IMR-90 (cell line): ENCODE data around the gene TAS2R30. TPM values are rescaled to one million over a fixed set of nuclear protein-coding genes. Genes with fewer than 3 reads are reported as not detected.

Experiments used
- ATAC-seq: fragments of 200-7000 bp; cut with Tn5 transposase; 2 replicates; pipeline ENCODE4 v1.9.1; 2020; ENCODE audit warnings: low read depth, mild to moderate bottlenecking, moderate library complexity
- BruUV-seq: library from RNA; stranded (reverse); fragments of 400-500 nt; replicated peaks from 2 replicates; lab custom pipeline; 2021; lab: Mats Ljungman, UMichigan
- CTCF ChIA-PET: fragments of 300-600 bp; formaldehyde crosslinking; extraction: SDS; loops from one replicate; lab custom pipeline; 2021; ENCODE audit warnings: antibody characterized with exemption; lab: Yijun Ruan, JAX
- POLR2A ChIA-PET: fragments of 300-600 bp; sonication (Branson Sonifier 250); formaldehyde crosslinking; loops from one replicate; lab custom pipeline; 2022; ENCODE audit warnings: antibody characterized with exemption; ENCODE audit not compliant: unreplicated experiment; lab: Charles Lee
- DNase-seq: peaks from one replicate; pipeline ENCODE4 v3.0.0; 2013
- H2AFZ ChIP-seq: replicated peaks from 2 replicates; pipeline ENCODE3; 2013; ENCODE audit warnings: low read length, mild to moderate bottlenecking; ENCODE audit not compliant: poor library complexity
- H2AK5ac ChIP-seq: 2 replicates; pipeline ENCODE4 v1.6.1; 2013; ENCODE audit warnings: low read depth, low read length, inconsistent platforms
- H2AK9ac ChIP-seq: replicated peaks from 2 replicates; pipeline ENCODE3; 2013; ENCODE audit warnings: mild to moderate bottlenecking, low read depth, low read length, moderate library complexity; ENCODE audit not compliant: poor library complexity
- H2BK120ac ChIP-seq: 2 replicates; pipeline ENCODE4 v1.6.1; 2013; ENCODE audit warnings: low read depth, low read length, inconsistent platforms
- H2BK15ac ChIP-seq: 3 replicates; pipeline ENCODE4 v1.6.1; 2013; ENCODE audit warnings: low read depth, low read length, inconsistent platforms
- H2BK20ac ChIP-seq: 2 replicates; pipeline ENCODE4 v1.6.1; 2013; ENCODE audit warnings: low read depth, mild to moderate bottlenecking, inconsistent platforms, low read length, moderate library complexity
- H2BK5ac ChIP-seq: 2 replicates; pipeline ENCODE4 v1.6.1; 2013; ENCODE audit warnings: mild to moderate bottlenecking, low read depth, low read length, inconsistent platforms; ENCODE audit not compliant: poor library complexity, severe bottlenecking
- H3K14ac ChIP-seq: replicated peaks from 2 replicates; pipeline ENCODE4 v1.6.1; 2013; ENCODE audit warnings: low read depth, low read length, inconsistent platforms
- H3K18ac ChIP-seq: 2 replicates; pipeline ENCODE4 v1.6.1; 2013; ENCODE audit warnings: low read depth, low read length, control low read depth
- H3K23ac ChIP-seq: 2 replicates; pipeline ENCODE4 v1.6.1; 2013; ENCODE audit warnings: low read depth, low read length, inconsistent platforms
- H3K27ac ChIP-seq: 2 replicates; pipeline ENCODE4 v1.5.1; 2013; ENCODE audit warnings: mild to moderate bottlenecking, control low read depth, low read length; ENCODE audit not compliant: insufficient read depth
- H3K27me3 ChIP-seq: 2 replicates; pipeline ENCODE4 v1.6.1; 2013; ENCODE audit warnings: low read length; ENCODE audit not compliant: control insufficient read depth, insufficient read depth
- H3K36me3 ChIP-seq: 2 replicates; pipeline ENCODE4 v1.6.1; 2013; ENCODE audit warnings: low read length, mixed read lengths; ENCODE audit not compliant: control insufficient read depth, insufficient read depth
- H3K4ac ChIP-seq: 2 replicates; pipeline ENCODE4 v1.6.1; 2013; ENCODE audit warnings: low read depth, low read length, inconsistent platforms
- H3K4me1 ChIP-seq: 2 replicates; pipeline ENCODE4 v1.6.1; 2013; ENCODE audit warnings: low read length, mixed read lengths; ENCODE audit not compliant: control insufficient read depth, insufficient read depth
- H3K4me2 ChIP-seq: 2 replicates; pipeline ENCODE4 v1.6.1; 2013; ENCODE audit warnings: low read depth, mild to moderate bottlenecking, control low read depth, low read length, moderate library complexity
- H3K4me3 ChIP-seq: 2 replicates; pipeline ENCODE4 v1.5.1; 2013; ENCODE audit warnings: low read depth, mild to moderate bottlenecking, control low read depth, low read length, moderate library complexity; ENCODE audit not compliant: insufficient read depth
- H3K56ac ChIP-seq: 2 replicates; pipeline ENCODE4 v1.6.1; 2013; ENCODE audit warnings: low read length, inconsistent platforms; ENCODE audit not compliant: insufficient read depth; ENCODE audit errors: extremely low read depth
- H3K79me1 ChIP-seq, 2 experiments: 2 replicates each; pipeline ENCODE4 v1.6.1; 2013; ENCODE audit warnings: low read length in 2 of 2, inconsistent platforms in 1 of 2, low read depth in 1 of 2
- H3K9ac ChIP-seq: 2 replicates; pipeline ENCODE4 v1.6.1; 2013; ENCODE audit warnings: low read depth, low read length, control low read depth
- H3K9me1 ChIP-seq: 2 replicates; pipeline ENCODE4 v1.6.1; 2013; ENCODE audit warnings: low read length, inconsistent platforms; ENCODE audit not compliant: insufficient read depth
- H3K9me3 ChIP-seq: 2 replicates; pipeline ENCODE4 v1.6.1; 2013; ENCODE audit warnings: low read length; ENCODE audit not compliant: control insufficient read depth, insufficient read depth
- H4K20me1 ChIP-seq: 2 replicates; pipeline ENCODE4 v1.6.1; 2013; ENCODE audit warnings: low read length, inconsistent platforms; ENCODE audit not compliant: insufficient read depth
- H4K5ac ChIP-seq: 2 replicates; pipeline ENCODE4 v1.6.1; 2013; ENCODE audit warnings: mild to moderate bottlenecking, low read depth, low read length, control low read depth
- H4K8ac ChIP-seq, 2 experiments: 2 replicates each; pipeline ENCODE4 v1.6.1; 2013; ENCODE audit warnings: low read depth in 2 of 2, low read length in 2 of 2, control low read depth in 1 of 2, inconsistent platforms in 1 of 2
- H4K91ac ChIP-seq: 2 replicates; pipeline ENCODE4 v1.6.1; 2013; ENCODE audit warnings: low read depth, low read length, inconsistent platforms; ENCODE audit not compliant: insufficient read depth
- CEBPB ChIP-seq: IDR thresholded peaks from 2 replicates; pipeline ENCODE4 v1.6.1; 2012; ENCODE audit warnings: low read depth, low read length, improper control_type of control experiment
- CHD1 ChIP-seq: IDR thresholded peaks from 2 replicates; pipeline ENCODE4 v1.6.1; 2012; ENCODE audit warnings: low read depth, low read length, improper control_type of control experiment
- CTCF ChIP-seq: conservative IDR thresholded peaks from 2 replicates; pipeline ENCODE4 v1.5.1; 2012; ENCODE audit warnings: mild to moderate bottlenecking, low read depth, low read length, improper control_type of control experiment
- FOS ChIP-seq: fragments of 150-350 bp; IDR thresholded peaks from 2 replicates; pipeline ENCODE4 v1.6.1; 2016; ENCODE audit warnings: low read depth, low read length
- MAZ ChIP-seq: IDR thresholded peaks from 2 replicates; pipeline ENCODE4 v1.6.1; 2012; ENCODE audit warnings: low read depth, mild to moderate bottlenecking, low read length, improper control_type of control experiment, moderate library complexity, borderline replicate concordance
- MXI1 ChIP-seq: IDR thresholded peaks from 2 replicates; pipeline ENCODE4 v1.6.1; 2012; ENCODE audit warnings: low read depth, mild to moderate bottlenecking, low read length, moderate library complexity, borderline replicate concordance
- RCOR1 ChIP-seq: IDR thresholded peaks from 2 replicates; pipeline ENCODE4 v1.6.1; 2012; ENCODE audit warnings: mild to moderate bottlenecking, low read length, improper control_type of control experiment; ENCODE audit not compliant: insufficient replicate concordance
- RFX5 ChIP-seq: IDR thresholded peaks from 2 replicates; pipeline ENCODE4 v1.8.0; 2012; ENCODE audit warnings: low read depth, mild to moderate bottlenecking, low read length, moderate library complexity
- WGBS, 2 experiments: methylation state at CpG; one replicate each; pipeline versions ENCODE4 v1.1.5 to v1.1.7; 2013; ENCODE audit warnings: missing lambda C conversion rate in 2 of 2; ENCODE audit not compliant: insufficient read length in 1 of 2; ENCODE audit errors: extremely low coverage in 2 of 2; 5-methylcytosine and 5-hydroxymethylcytosine counted together
- dilution Hi-C: fragments of 300-500 bp; cut with HindIII; formaldehyde crosslinking; loops from one replicate; pipeline ENCODE4 v1.14.3; 2018; ENCODE audit warnings: low sequenced_read_pairs; ENCODE audit not compliant: unreplicated experiment
- in situ Hi-C: fragments of 300-500 bp; cut with MboI; formaldehyde crosslinking; loops from 3 replicates; pipeline ENCODE4 v1.14.3; 2019; ENCODE audit warnings: low sequenced_read_pairs, inconsistent platforms, mixed read lengths
- intact Hi-C: fragments of 100-400 bp; cut with micrococcal nuclease; formaldehyde crosslinking; loops from 2 replicates; pipeline ENCODE4 v1.10.0; 2022
- polyA plus RNA-seq, 3 experiments: library from polyadenylated mRNA; depleted of rRNA; stranded (reverse); fragments of >200 nt; gene quantifications; 2 replicates each; pipeline ENCODE4 v1.2.3, GENCODE V29; 2012; ENCODE audit warnings: low replicate concordance in 1 of 3
- total RNA-seq: library from RNA; depleted of rRNA; stranded (reverse); fragments of >200 nt; gene quantifications from 2 replicates; pipeline ENCODE4 v1.2.3, GENCODE V29; 2012

Gene TAS2R30
- total and polyA plus RNA-seq, 2 of the 4 experiments (the other 2 are of a cell fraction) = 0.03 to 5.0 TPM

- no peak overlapping the region for H3K14ac ChIP-seq
Observed at GRCh38 chr12:11144297-11144696, 9.9 kb upstream of the TAS2R30 start.

More at GRCh38 chr12:11144297-11144696, 9.9 kb upstream of the TAS2R30 start:
- no TSS peak for BruUV-seq
- dilution Hi-C loops (no loop called here), intact Hi-C loops (no loop called here), in situ Hi-C loops (no loop called here)
- Histone ChIP-seq H2BK15ac (no peak overlapping the region), H4K5ac (no peak overlapping the region), H2AK9ac (no peak overlapping the region), H3K79me1 (peaks cover 17 to 20% of the 10 kb centered on the region in 2 experiments), H3K23ac (no peak overlapping the region), H4K8ac (no peak overlapping the region), H3K9me3 (peaks cover 4% of the 10 kb centered on the region; the same call in 1 of the 2 replicates), H2AK5ac (no peak overlapping the region), H4K91ac (no peak overlapping the region), H3K56ac (no peak overlapping the region), H3K9me1 (no peaks in the 10 kb centered on the region), H2BK5ac (no peak overlapping the region), H3K4me2 (no peak overlapping the region), H4K20me1 (0 out of 2 replicates have a peak, but pooled peaks cover 6% of the 10 kb centered on the region), H2AFZ (no peak overlapping the region), H2BK120ac (no peak overlapping the region), H3K18ac (no peak overlapping the region), H3K4me1 (no peaks in the 10 kb centered on the region), H3K27ac (no peak overlapping the region), H3K4ac (no peak overlapping the region), H2BK20ac (no peak overlapping the region), H3K36me3 (peaks cover 1% of the 10 kb centered on the region; the same call in 1 of the 2 replicates), H3K9ac (no peak overlapping the region), H3K4me3 (no peak overlapping the region), H3K27me3 (no peaks in the 10 kb centered on the region)
- no peak for TF ChIP-seq MXI1
- TF ChIP-seq FOS = no peak
- TF ChIP-seq CHD1 = no peak
- no peak for TF ChIP-seq MAZ
- TF ChIP-seq CTCF = no peak
- no peak for TF ChIP-seq RFX5
- no peak for TF ChIP-seq RCOR1
- no peak for TF ChIP-seq CEBPB
- ATAC-seq (no peak), DNase-seq (no peak)
- CTCF ChIA-PET = no interaction called here
- WGBS, 2 experiments = no CpG with 5 or more reads among the region's 5 CpGs
- POLR2A ChIA-PET = no interaction called here
